Measurements from ENCODE around the gene RAB4A. TPM values are rescaled to one million over a fixed set of nuclear protein-coding genes. Genes with fewer than 3 reads are reported as not detected.

RAB4A gene
- total and polyA plus RNA-seq, 2 of the 13 experiments (the other 11 are each of a cell fraction or from before 2014, with no cell fraction given) = 56.0 to 80.1 TPM

- TF ChIP-seq AKNA (CRISPR knock-in tag; IDR thresholded peaks at IDR 0.05; ENCODE audit: borderline replicate concordance) (0 out of 2 replicates have a peak, but pooled peaks have one; percentile 56), ZNF546 (CRISPR knock-in tag; conservative IDR thresholded peaks at IDR 0.05) (0 out of 2 replicates have a peak, but pooled peaks have one; percentile 1), NR2F2 (IDR thresholded peaks at IDR 0.05; ENCODE audit: borderline replicate concordance, low read depth) (peak; percentile 25; the same call in 1 of the 2 replicates), ZNF503 (CRISPR knock-in tag; IDR thresholded peaks at IDR 0.05) (0 out of 2 replicates have a peak, but pooled peaks have one; percentile 10), FOXA1 (IDR thresholded peaks at IDR 0.05) (no peak), FOXA1 (CRISPR knock-in tag; IDR thresholded peaks at IDR 0.05) (0 out of 2 replicates have a peak, but pooled peaks have one; percentile 26), ZNF326 (CRISPR knock-in tag; IDR thresholded peaks at IDR 0.05; ENCODE audit: borderline replicate concordance) (no peak), ZNF558 (CRISPR knock-in tag; IDR thresholded peaks at IDR 0.05; ENCODE audit: borderline replicate concordance) (0 out of 2 replicates have a peak, but pooled peaks have one; percentile 21), ZFP91 (CRISPR knock-in tag; IDR thresholded peaks at IDR 0.05; ENCODE audit: borderline replicate concordance) (no peak), MXI1 (IDR thresholded peaks at IDR 0.05; ENCODE audit: borderline replicate concordance, low read depth, low read length) (peak; percentile 2; the same call in 1 of the 3 replicates), FOXP1 (IDR thresholded peaks at IDR 0.05) (no peak), FOXP1 (CRISPR knock-in tag; IDR thresholded peaks at IDR 0.05) (no peak), NRL (CRISPR knock-in tag; IDR thresholded peaks at IDR 0.05; ENCODE audit: borderline replicate concordance) (no peak), CAMTA2 (CRISPR knock-in tag; IDR thresholded peaks at IDR 0.05; ENCODE audit: borderline replicate concordance) (no peak), KDM5A (IDR thresholded peaks at IDR 0.05; ENCODE audit: borderline replicate concordance, low read length) (0 out of 2 replicates have a peak, but pooled peaks have one; percentile 52), FOXA3 (CRISPR knock-in tag; IDR thresholded peaks at IDR 0.05) (0 out of 2 replicates have a peak, but pooled peaks have one; percentile 5), GPN1 (CRISPR knock-in tag; IDR thresholded peaks at IDR 0.05; ENCODE audit: borderline replicate concordance) (no peak), MYPOP (CRISPR knock-in tag; IDR thresholded peaks at IDR 0.05) (peak; percentile 27; the same call in 1 of the 2 replicates)
Measured at GRCh38 chr1:229271448-229272159, 693 bp downstream of the RAB4A start (continued).

Measured in HepG2 (cell line).